SK-N-SH (cell line): ENCODE measurements around the gene GHR. TPM values are rescaled to one million over a fixed set of nuclear protein-coding genes. Genes with fewer than 3 reads are reported as not detected.

Experiments
- CTCF ChIA-PET: fragments of 300-600, 350-600 bp; formaldehyde crosslinking; extraction: SDS; loops from one replicate; lab custom pipeline; 2021; lab: Yijun Ruan, JAX
- POLR2A ChIA-PET: fragments of 350-600 bp; sonication (Branson Sonifier 250); formaldehyde crosslinking; extraction: SDS; loops from one replicate; lab custom pipeline; 2020; ENCODE audit warnings: antibody characterized with exemption, inconsistent platforms; lab: Yijun Ruan, JAX
- DNase-seq: peaks from one replicate; pipeline ENCODE4 v3.0.0; 2012
- H2AFZ ChIP-seq: fragments of 200-600 bp; sonication (generic); 2 replicates; pipeline ENCODE4 v1.8.1; 2016; ENCODE audit warnings: antibody characterized with exemption, mild to moderate bottlenecking, low read depth
- H3F3A ChIP-seq: fragments of 200-600 bp; sonication (generic); replicated peaks from 2 replicates; pipeline ENCODE3; 2016; ENCODE audit warnings: antibody characterized with exemption, mild to moderate bottlenecking; ENCODE audit not compliant: insufficient read depth
- H3K27ac ChIP-seq, 2 experiments: fragments of 200-500 bp in 1 of 2; fragments of 200-600 bp in 1 of 2; sonication (Bioruptor generic) in 1 of 2; sonication (generic), shearing (Covaris generic) in 1 of 2; 2 replicates each; pipeline versions ENCODE4 v1.5.1 to v1.6.1; 2014 to 2016; ENCODE audit warnings: low read depth in 2 of 2, inconsistent platforms in 1 of 2, low read length in 1 of 2, mild to moderate bottlenecking in 1 of 2, mixed read lengths in 1 of 2
- H3K27me3 ChIP-seq: fragments of 200-600 bp; sonication (generic), shearing (Covaris generic); 2 replicates; pipeline ENCODE4 v1.6.1; 2016; ENCODE audit warnings: mixed run types; ENCODE audit not compliant: insufficient read depth
- H3K36me3 ChIP-seq, 2 experiments: fragments of 200-500 bp in 1 of 2; fragments of 200-600 bp in 1 of 2; sonication (Bioruptor generic) in 1 of 2; sonication (generic) in 1 of 2; replicated peaks in 1 of 2; 2 replicates each; pipeline versions ENCODE3 to v1.5.1; 2014 to 2016; ENCODE audit warnings: low read length in 1 of 2, mild to moderate bottlenecking in 1 of 2; ENCODE audit not compliant: insufficient read depth in 2 of 2, control insufficient read depth in 1 of 2
- H3K4me1 ChIP-seq, 2 experiments: fragments of 200-500 bp in 1 of 2; fragments of 200-600 bp in 1 of 2; sonication (Bioruptor generic) in 1 of 2; sonication (generic), shearing (Covaris generic) in 1 of 2; 2 replicates each; pipeline versions ENCODE4 v1.5.1 to v1.6.1; 2014 to 2016; ENCODE audit warnings: low read depth in 1 of 2, low read length in 1 of 2, mixed run types in 1 of 2; ENCODE audit not compliant: insufficient read depth in 2 of 2, control insufficient read depth in 1 of 2
- H3K4me2 ChIP-seq: fragments of 200-600 bp; sonication (generic), shearing (Covaris generic); 2 replicates; pipeline ENCODE4 v1.6.1; 2017; ENCODE audit warnings: mixed run types
- H3K4me3 ChIP-seq, 2 experiments: fragments of 200-500 bp in 1 of 2; fragments of 200-600 bp in 1 of 2; sonication (Bioruptor generic) in 1 of 2; sonication (generic), shearing (Covaris generic) in 1 of 2; 2 replicates each; pipeline versions ENCODE4 v1.5.1 to v1.8.1; 2014 to 2016; ENCODE audit warnings: low read depth in 2 of 2, inconsistent platforms in 1 of 2, low read length in 1 of 2, mild to moderate bottlenecking in 1 of 2, mixed read lengths in 1 of 2, moderate library complexity in 1 of 2
- H3K79me2 ChIP-seq: fragments of 200-600 bp; sonication (generic); 2 replicates; pipeline ENCODE4 v1.8.1; 2017; ENCODE audit warnings: mild to moderate bottlenecking; ENCODE audit not compliant: insufficient read depth
- H3K9ac ChIP-seq: fragments of 200-600 bp; sonication (generic); 2 replicates; pipeline ENCODE4 v1.6.1; 2017; ENCODE audit warnings: mixed run types
- H3K9me2 ChIP-seq: fragments of 200-600 bp; sonication (generic); 2 replicates; pipeline ENCODE4 v1.6.1; 2017; ENCODE audit warnings: mixed run types
- H3K9me3 ChIP-seq: fragments of 200-600 bp; sonication (generic); 2 replicates; pipeline ENCODE4 v1.6.1; 2017; ENCODE audit warnings: mixed run types, mild to moderate bottlenecking, moderate library complexity
- H4K20me1 ChIP-seq: fragments of 200-600 bp; sonication (generic); 2 replicates; pipeline ENCODE4 v1.6.1; 2017; ENCODE audit warnings: mild to moderate bottlenecking, mixed run types; ENCODE audit not compliant: insufficient read depth
- CHD2 ChIP-seq: fragments of 150-350 bp; IDR thresholded peaks from 2 replicates; pipeline ENCODE4 v1.6.1; 2018; ENCODE audit warnings: low read length; ENCODE audit not compliant: partially characterized antibody
- FOXJ3 ChIP-seq: sonication (generic); formaldehyde crosslinking; IDR thresholded peaks from 2 replicates; pipeline ENCODE4 v1.5.1; 2020; ENCODE audit warnings: mild to moderate bottlenecking, missing genetic modification reagents
- FOXM1 ChIP-seq: IDR thresholded peaks from 2 replicates; pipeline ENCODE4 v1.4.0; 2012; ENCODE audit warnings: low read depth, mild to moderate bottlenecking
- GABPA ChIP-seq: IDR thresholded peaks from 2 replicates; pipeline ENCODE4 v1.4.0; 2012; ENCODE audit warnings: low read depth, mild to moderate bottlenecking
- NFIC ChIP-seq: IDR thresholded peaks from 2 replicates; pipeline ENCODE4 v1.4.0; 2012; ENCODE audit warnings: borderline replicate concordance
- NRF1 ChIP-seq: IDR thresholded peaks from 2 replicates; pipeline ENCODE4 v1.6.1; 2012; ENCODE audit warnings: low read depth, mild to moderate bottlenecking, low read length
- PBX3 ChIP-seq: IDR thresholded peaks from 2 replicates; pipeline ENCODE4; 2012
- RXRA ChIP-seq: IDR thresholded peaks from 2 replicates; pipeline ENCODE4 v1.4.0; 2012; ENCODE audit warnings: low read depth, mild to moderate bottlenecking, borderline replicate concordance
- SIN3A ChIP-seq: IDR thresholded peaks from 2 replicates; pipeline ENCODE4 v1.6.1; 2012; ENCODE audit warnings: low read depth, mild to moderate bottlenecking, low read length, moderate library complexity, borderline replicate concordance
- WGBS: methylation state at CpG from one replicate; pipeline ENCODE4 v1.1.6; 2017; ENCODE audit warnings: low lambda C conversion rate; 5-methylcytosine and 5-hydroxymethylcytosine counted together
- polyA plus RNA-seq, 3 experiments: library from polyadenylated mRNA; depleted of rRNA; stranded (reverse); fragments of >200 nt; gene quantifications; 2 replicates each; pipeline ENCODE4 v1.2.3, GENCODE V29; 2012
- TF ChIP-seq, protein P1 (sequence below): IDR thresholded peaks from 2 replicates; pipeline ENCODE4 v1.6.1; 2012; ENCODE audit warnings: mild to moderate bottlenecking, low read depth, low read length, moderate library complexity
- TF ChIP-seq, protein P2 (sequence below): fragments of 150-350 bp; IDR thresholded peaks from 2 replicates; pipeline ENCODE4 v1.6.1; 2017; ENCODE audit warnings: antibody characterized with exemption, low read length, low read depth, borderline replicate concordance
- TF ChIP-seq, protein P3 (sequence below): fragments of 150-350 bp; IDR thresholded peaks from 2 replicates; pipeline ENCODE4 v1.6.1; 2016; ENCODE audit warnings: mild to moderate bottlenecking, low read depth, low read length
- TF ChIP-seq, protein P4 (sequence below): IDR thresholded peaks from 2 replicates; pipeline ENCODE4 v1.4.0; 2012; ENCODE audit warnings: low read depth

The GHR gene
- polyA plus RNA-seq, 1 of the 3 experiments (the other 2 are of a cell fraction): 0.03 TPM

GRCh38 chr5:42641336-42642005, 218.2 kb downstream of the GHR start:
- Histone ChIP-seq H3F3A (no peaks in the 10 kb centered on the region), H3K79me2 (no peaks in the 10 kb centered on the region), H3K4me3 (no peak overlapping the region), H3K27ac (no peak overlapping the region), H3K9me3 (no peaks in the 10 kb centered on the region), H3K4me1 (no peaks in the 10 kb centered on the region), H3K9me2 (no peaks in the 10 kb centered on the region), H3K27me3 (no peaks in the 10 kb centered on the region), H2AFZ (no peak overlapping the region), H3K36me3 (no peaks in the 10 kb centered on the region), H4K20me1 (no peaks in the 10 kb centered on the region), H3K9ac (no peak overlapping the region), H3K4me2 (no peak overlapping the region)
- DNase-seq: no peak
- no peak for TF ChIP-seq FOXJ3
- TF ChIP-seq SIN3A: no peak
- TF ChIP-seq, protein P1, sequence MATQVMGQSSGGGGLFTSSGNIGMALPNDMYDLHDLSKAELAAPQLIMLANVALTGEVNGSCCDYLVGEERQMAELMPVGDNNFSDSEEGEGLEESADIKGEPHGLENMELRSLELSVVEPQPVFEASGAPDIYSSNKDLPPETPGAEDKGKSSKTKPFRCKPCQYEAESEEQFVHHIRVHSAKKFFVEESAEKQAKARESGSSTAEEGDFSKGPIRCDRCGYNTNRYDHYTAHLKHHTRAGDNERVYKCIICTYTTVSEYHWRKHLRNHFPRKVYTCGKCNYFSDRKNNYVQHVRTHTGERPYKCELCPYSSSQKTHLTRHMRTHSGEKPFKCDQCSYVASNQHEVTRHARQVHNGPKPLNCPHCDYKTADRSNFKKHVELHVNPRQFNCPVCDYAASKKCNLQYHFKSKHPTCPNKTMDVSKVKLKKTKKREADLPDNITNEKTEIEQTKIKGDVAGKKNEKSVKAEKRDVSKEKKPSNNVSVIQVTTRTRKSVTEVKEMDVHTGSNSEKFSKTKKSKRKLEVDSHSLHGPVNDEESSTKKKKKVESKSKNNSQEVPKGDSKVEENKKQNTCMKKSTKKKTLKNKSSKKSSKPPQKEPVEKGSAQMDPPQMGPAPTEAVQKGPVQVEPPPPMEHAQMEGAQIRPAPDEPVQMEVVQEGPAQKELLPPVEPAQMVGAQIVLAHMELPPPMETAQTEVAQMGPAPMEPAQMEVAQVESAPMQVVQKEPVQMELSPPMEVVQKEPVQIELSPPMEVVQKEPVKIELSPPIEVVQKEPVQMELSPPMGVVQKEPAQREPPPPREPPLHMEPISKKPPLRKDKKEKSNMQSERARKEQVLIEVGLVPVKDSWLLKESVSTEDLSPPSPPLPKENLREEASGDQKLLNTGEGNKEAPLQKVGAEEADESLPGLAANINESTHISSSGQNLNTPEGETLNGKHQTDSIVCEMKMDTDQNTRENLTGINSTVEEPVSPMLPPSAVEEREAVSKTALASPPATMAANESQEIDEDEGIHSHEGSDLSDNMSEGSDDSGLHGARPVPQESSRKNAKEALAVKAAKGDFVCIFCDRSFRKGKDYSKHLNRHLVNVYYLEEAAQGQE: no peak
- no peak for TF ChIP-seq NFIC
- TF ChIP-seq, protein P2, sequence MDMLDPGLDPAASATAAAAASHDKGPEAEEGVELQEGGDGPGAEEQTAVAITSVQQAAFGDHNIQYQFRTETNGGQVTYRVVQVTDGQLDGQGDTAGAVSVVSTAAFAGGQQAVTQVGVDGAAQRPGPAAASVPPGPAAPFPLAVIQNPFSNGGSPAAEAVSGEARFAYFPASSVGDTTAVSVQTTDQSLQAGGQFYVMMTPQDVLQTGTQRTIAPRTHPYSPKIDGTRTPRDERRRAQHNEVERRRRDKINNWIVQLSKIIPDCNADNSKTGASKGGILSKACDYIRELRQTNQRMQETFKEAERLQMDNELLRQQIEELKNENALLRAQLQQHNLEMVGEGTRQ: no peak
- no peak for TF ChIP-seq NRF1
- TF ChIP-seq CHD2: no peak
- TF ChIP-seq, protein P3, sequence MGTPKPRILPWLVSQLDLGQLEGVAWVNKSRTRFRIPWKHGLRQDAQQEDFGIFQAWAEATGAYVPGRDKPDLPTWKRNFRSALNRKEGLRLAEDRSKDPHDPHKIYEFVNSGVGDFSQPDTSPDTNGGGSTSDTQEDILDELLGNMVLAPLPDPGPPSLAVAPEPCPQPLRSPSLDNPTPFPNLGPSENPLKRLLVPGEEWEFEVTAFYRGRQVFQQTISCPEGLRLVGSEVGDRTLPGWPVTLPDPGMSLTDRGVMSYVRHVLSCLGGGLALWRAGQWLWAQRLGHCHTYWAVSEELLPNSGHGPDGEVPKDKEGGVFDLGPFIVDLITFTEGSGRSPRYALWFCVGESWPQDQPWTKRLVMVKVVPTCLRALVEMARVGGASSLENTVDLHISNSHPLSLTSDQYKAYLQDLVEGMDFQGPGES: no peak
- TF ChIP-seq, protein P4, sequence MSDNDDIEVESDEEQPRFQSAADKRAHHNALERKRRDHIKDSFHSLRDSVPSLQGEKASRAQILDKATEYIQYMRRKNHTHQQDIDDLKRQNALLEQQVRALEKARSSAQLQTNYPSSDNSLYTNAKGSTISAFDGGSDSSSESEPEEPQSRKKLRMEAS: no peak
- TF ChIP-seq PBX3: no peak
- no peak for TF ChIP-seq FOXM1
- TF ChIP-seq RXRA: no peak
- no peak for TF ChIP-seq GABPA
- CTCF ChIA-PET: no interaction called here
- POLR2A ChIA-PET: no interaction called here
- 11% methylated on average over 4 of the region's 4 CpGs for WGBS
